Activated CD4-positive, alpha-beta T cell treated with anti-CD3 and anti-CD28 coated beads, Interleukin-2, amount 10 ng/mL, durations not matched to agents 7 days and 5 days (primary cell): ENCODE measurements around the gene CNN3. TPM values are rescaled to one million over a fixed set of nuclear protein-coding genes. Genes with fewer than 3 reads are reported as not detected.

ENCODE experiments used
- CTCF ChIA-PET: fragments of 350-600 bp; sonication (Branson Sonifier 250); formaldehyde crosslinking; loops from one replicate; lab custom pipeline; 2021; ENCODE audit warnings: antibody characterized with exemption; lab: Charles Lee
- POLR2A ChIA-PET: fragments of 350-600 bp; sonication (Branson Sonifier 250); formaldehyde crosslinking; loops from one replicate; lab custom pipeline; 2021; ENCODE audit warnings: antibody characterized with exemption; lab: Charles Lee
- DNase-seq: peaks from one replicate; pipeline ENCODE4 v3.0.0-alpha.2; 2020
- H3K27ac Mint-ChIP-seq: one replicate; pipeline ENCODE4 v1.8.0; 2021; ENCODE audit warnings: mild to moderate bottlenecking, moderate library complexity, mixed read lengths
- H3K27me3 Mint-ChIP-seq: one replicate; pipeline ENCODE4 v1.8.0; 2021; ENCODE audit warnings: mixed read lengths
- H3K36me3 Mint-ChIP-seq: one replicate; pipeline ENCODE4 v1.8.0; 2021; ENCODE audit warnings: low read depth, mixed read lengths
- H3K4me1 Mint-ChIP-seq: one replicate; pipeline ENCODE4 v1.8.0; 2021; ENCODE audit warnings: mixed read lengths
- H3K4me3 Mint-ChIP-seq: one replicate; pipeline ENCODE4 v1.8.0; 2021; ENCODE audit warnings: mild to moderate bottlenecking, moderate library complexity, mixed read lengths
- H3K9me3 Mint-ChIP-seq: one replicate; pipeline ENCODE4 v1.8.0; 2021; ENCODE audit warnings: mixed read lengths
- total RNA-seq, 2 experiments: library from RNA; stranded (reverse); gene quantifications; one replicate each; pipeline ENCODE4 v1.2.3, GENCODE V29; 2021

The CNN3 gene
- total RNA-seq, 2 experiments from 2014 or later, result 0.92 to 1.2 TPM

- DNase-seq, result no peak
- no peak overlapping the region for H3K27ac Mint-ChIP-seq
- no peaks in the 10 kb centered on the region for H3K9me3 Mint-ChIP-seq
- POLR2A ChIA-PET, result no interaction called here
- peaks cover 3% of the 10 kb centered on the region for H3K27me3 Mint-ChIP-seq
- no peak overlapping the region for H3K4me3 Mint-ChIP-seq
- CTCF ChIA-PET, result interaction anchor here (0.7 kb wide), 1 partner anchor 30 kb away, joined by 3 read pairs; no protein-coding TSS in a partner anchor
- no peaks in the 10 kb centered on the region for H3K36me3 Mint-ChIP-seq
- peaks cover 15% of the 10 kb centered on the region for H3K4me1 Mint-ChIP-seq
These were observed 42.4 kb downstream of the CNN3 start for GRCh38 chr1:94884507-94884906.

GRCh38 chr1:94884106-94884505, 42.8 kb downstream of the CNN3 start:
- no peak for DNase-seq
- Mint-ChIP-seq H3K4me3 (no peak overlapping the region), H3K36me3 (no peaks in the 10 kb centered on the region), H3K4me1 (peaks cover 15% of the 10 kb centered on the region), H3K9me3 (no peaks in the 10 kb centered on the region), H3K27ac (peak overlapping the region; percentile 82), H3K27me3 (peaks cover 3% of the 10 kb centered on the region)
- CTCF ChIA-PET, result interaction anchor here (0.7 kb wide), 1 partner anchor 30 kb away, joined by 3 read pairs; no protein-coding TSS in a partner anchor
- POLR2A ChIA-PET, result no interaction called here

GRCh38 chr1:94883691-94884090, 43.2 kb downstream of the CNN3 start:
- peak; percentile 15 for DNase-seq
- Mint-ChIP-seq H3K4me3 (peak overlapping the region; percentile 9), H3K27me3 (peaks cover 3% of the 10 kb centered on the region)

GRCh38 chr1:94878329-94878728, 48.6 kb downstream of the CNN3 start:
- H3K27me3 Mint-ChIP-seq, result peaks cover 2% of the 10 kb centered on the region
- no peaks in the 10 kb centered on the region for H3K36me3 Mint-ChIP-seq
- no peak overlapping the region for H3K27ac Mint-ChIP-seq
- CTCF ChIA-PET, result interaction anchor here (0.7 kb wide), 1 partner anchor 10 kb away, joined by 3 read pairs; no protein-coding TSS in a partner anchor
- no peak overlapping the region for H3K4me3 Mint-ChIP-seq
- POLR2A ChIA-PET, result no interaction called here
- no peaks in the 10 kb centered on the region for H3K9me3 Mint-ChIP-seq
- no peak for DNase-seq
- H3K4me1 Mint-ChIP-seq, result peaks cover 3% of the 10 kb centered on the region

More at GRCh38 chr1:94883691-94884090, 43.2 kb downstream of the CNN3 start:
- Mint-ChIP-seq H3K36me3 (no peaks in the 10 kb centered on the region), H3K27ac (peak overlapping the region; percentile 82), H3K4me1 (peaks cover 15% of the 10 kb centered on the region), H3K9me3 (no peaks in the 10 kb centered on the region)
- CTCF ChIA-PET, result no interaction called here
- POLR2A ChIA-PET, result no interaction called here

GRCh38 chr1:94876362-94876761, 50.5 kb downstream of the CNN3 start:
- Mint-ChIP-seq H3K9me3 (no peaks in the 10 kb centered on the region), H3K36me3 (no peaks in the 10 kb centered on the region), H3K4me3 (no peak overlapping the region), H3K27me3 (peaks cover 2% of the 10 kb centered on the region), H3K27ac (no peak overlapping the region), H3K4me1 (no peaks in the 10 kb centered on the region)
- ChIA-PET CTCF (no interaction called here), POLR2A (no interaction called here)
- DNase-seq, result no peak

GRCh38 chr1:94875794-94876193, 51.1 kb downstream of the CNN3 start:
- DNase-seq, result no peak

GRCh38 chr1:94874423-94874822, 52.5 kb downstream of the CNN3 start:
- Mint-ChIP-seq H3K27me3 (peaks cover 2% of the 10 kb centered on the region), H3K36me3 (no peaks in the 10 kb centered on the region), H3K9me3 (no peaks in the 10 kb centered on the region), H3K4me1 (no peaks in the 10 kb centered on the region), H3K27ac (no peak overlapping the region), H3K4me3 (no peak overlapping the region)
- no peak for DNase-seq
- POLR2A ChIA-PET, result no interaction called here
- CTCF ChIA-PET, result interaction anchor here (1.3 kb wide), 1 partner anchor 12 kb away, joined by 3 read pairs; no protein-coding TSS in a partner anchor

More at GRCh38 chr1:94875794-94876193, 51.1 kb downstream of the CNN3 start:
- H3K27me3 Mint-ChIP-seq, result peaks cover 2% of the 10 kb centered on the region
- no peaks in the 10 kb centered on the region for H3K9me3 Mint-ChIP-seq
- no peaks in the 10 kb centered on the region for H3K36me3 Mint-ChIP-seq
- no peak overlapping the region for H3K27ac Mint-ChIP-seq
- H3K4me3 Mint-ChIP-seq, result no peak overlapping the region
- no peaks in the 10 kb centered on the region for H3K4me1 Mint-ChIP-seq
- CTCF ChIA-PET, result interaction anchor here (0.5 kb wide), 1 partner anchor 180 kb away, joined by 3 read pairs; no protein-coding TSS in a partner anchor
- POLR2A ChIA-PET, result no interaction called here

GRCh38 chr1:94873520-94874351, 53.2 kb downstream of the CNN3 start:
- DNase-seq, result no peak

GRCh38 chr1:94872771-94873495, 54.0 kb downstream of the CNN3 start:
- CTCF ChIA-PET, result interaction anchor here (0.5 to 0.9 kb wide), 2 partner anchors 16 to 113 kb away, joined by 3 read pairs; no protein-coding TSS in a partner anchor
- POLR2A ChIA-PET, result no interaction called here
- Mint-ChIP-seq H3K4me3 (no peak overlapping the region), H3K27ac (no peak overlapping the region), H3K36me3 (no peaks in the 10 kb centered on the region), H3K4me1 (no peaks in the 10 kb centered on the region), H3K27me3 (peaks cover 2% of the 10 kb centered on the region), H3K9me3 (no peaks in the 10 kb centered on the region)
- no peak for DNase-seq

More at GRCh38 chr1:94873520-94874351, 53.2 kb downstream of the CNN3 start:
- ChIA-PET CTCF (interaction anchor here (1.3 kb wide), 1 partner anchor 11 kb away, joined by 3 read pairs; no protein-coding TSS in a partner anchor), POLR2A (no interaction called here)
- no peaks in the 10 kb centered on the region for H3K9me3 Mint-ChIP-seq
- no peak overlapping the region for H3K4me3 Mint-ChIP-seq
- H3K27ac Mint-ChIP-seq, result no peak overlapping the region
- no peaks in the 10 kb centered on the region for H3K4me1 Mint-ChIP-seq
- H3K27me3 Mint-ChIP-seq, result peaks cover 2% of the 10 kb centered on the region
- no peaks in the 10 kb centered on the region for H3K36me3 Mint-ChIP-seq

GRCh38 chr1:94871031-94871430, 55.9 kb downstream of the CNN3 start:
- CTCF ChIA-PET, result no interaction called here
- no peak for DNase-seq
- no peaks in the 10 kb centered on the region for H3K4me1 Mint-ChIP-seq
- no peaks in the 10 kb centered on the region for H3K9me3 Mint-ChIP-seq
- no peak overlapping the region for H3K27ac Mint-ChIP-seq
- no peak overlapping the region for H3K4me3 Mint-ChIP-seq
- H3K27me3 Mint-ChIP-seq, result no peaks in the 10 kb centered on the region
- POLR2A ChIA-PET, result no interaction called here
- H3K36me3 Mint-ChIP-seq, result no peaks in the 10 kb centered on the region

- no peaks in the 10 kb centered on the region for H3K36me3 Mint-ChIP-seq
- CTCF ChIA-PET, result interaction anchor here (0.7 to 2.3 kb wide), 2 partner anchors 12 kb away, joined by 3 to 8 read pairs; no protein-coding TSS in a partner anchor
- POLR2A ChIA-PET, result no interaction called here
These were observed 60.6 kb downstream of the CNN3 start for GRCh38 chr1:94866164-94866807.

GRCh38 chr1:94865360-94865759, 61.5 kb downstream of the CNN3 start:
- H3K4me1 Mint-ChIP-seq, result no peaks in the 10 kb centered on the region
- POLR2A ChIA-PET, result no interaction called here
- DNase-seq, result no peak
- no peaks in the 10 kb centered on the region for H3K36me3 Mint-ChIP-seq
- no peaks in the 10 kb centered on the region for H3K27me3 Mint-ChIP-seq
- H3K9me3 Mint-ChIP-seq, result no peaks in the 10 kb centered on the region
- no peak overlapping the region for H3K27ac Mint-ChIP-seq
- CTCF ChIA-PET, result interaction anchor here (2.3 kb wide), 1 partner anchor 11 kb away, joined by 8 read pairs; no protein-coding TSS in a partner anchor
- H3K4me3 Mint-ChIP-seq, result no peak overlapping the region

More at GRCh38 chr1:94866164-94866807, 60.6 kb downstream of the CNN3 start:
- Mint-ChIP-seq H3K27ac (no peak overlapping the region), H3K4me3 (no peak overlapping the region), H3K27me3 (no peaks in the 10 kb centered on the region), H3K9me3 (no peaks in the 10 kb centered on the region), H3K4me1 (no peaks in the 10 kb centered on the region)
- DNase-seq, result no peak
